Effector memory CD8-positive, alpha-beta T cell (primary cell): ENCODE data around the gene GLT1D1.

Experiments used
- ATAC-seq: fragments of 150-1000 bp; cut with Tn5 transposase; replicated peaks from 2 replicates; pipeline ENCODE4 v1.10.0; 2021; ENCODE audit warnings: mild to moderate bottlenecking, moderate library complexity
- DNase-seq, 3 experiments: peaks; one replicate each; pipeline ENCODE4 v3.0.0; 2021
- H3K27ac Mint-ChIP-seq, 2 donors: one replicate each; pipeline ENCODE4 v1.8.0; 2022; ENCODE audit warnings: mild to moderate bottlenecking in 2 of 2, mixed read lengths in 2 of 2, moderate library complexity in 2 of 2
- H3K27me3 Mint-ChIP-seq, 2 donors: one replicate each; pipeline ENCODE4 v1.8.0; 2022; ENCODE audit warnings: mixed read lengths in 2 of 2
- H3K36me3 Mint-ChIP-seq: one replicate; pipeline ENCODE4 v1.8.0; 2022; ENCODE audit warnings: mild to moderate bottlenecking, moderate library complexity, mixed read lengths; ENCODE audit not compliant: insufficient read depth
- H3K4me1 Mint-ChIP-seq, 2 donors: one replicate each; pipeline ENCODE4 v1.8.0; 2022; ENCODE audit warnings: low read depth in 2 of 2, mixed read lengths in 2 of 2
- H3K4me3 Mint-ChIP-seq, 2 donors: one replicate each; pipeline ENCODE4 v1.8.0; 2022; ENCODE audit warnings: mild to moderate bottlenecking in 2 of 2, mixed read lengths in 2 of 2, moderate library complexity in 2 of 2
- H3K9me3 Mint-ChIP-seq, 2 donors: one replicate each; pipeline ENCODE4 v1.8.0; 2022; ENCODE audit warnings: mixed read lengths in 2 of 2

GLT1D1 gene

DNA sequence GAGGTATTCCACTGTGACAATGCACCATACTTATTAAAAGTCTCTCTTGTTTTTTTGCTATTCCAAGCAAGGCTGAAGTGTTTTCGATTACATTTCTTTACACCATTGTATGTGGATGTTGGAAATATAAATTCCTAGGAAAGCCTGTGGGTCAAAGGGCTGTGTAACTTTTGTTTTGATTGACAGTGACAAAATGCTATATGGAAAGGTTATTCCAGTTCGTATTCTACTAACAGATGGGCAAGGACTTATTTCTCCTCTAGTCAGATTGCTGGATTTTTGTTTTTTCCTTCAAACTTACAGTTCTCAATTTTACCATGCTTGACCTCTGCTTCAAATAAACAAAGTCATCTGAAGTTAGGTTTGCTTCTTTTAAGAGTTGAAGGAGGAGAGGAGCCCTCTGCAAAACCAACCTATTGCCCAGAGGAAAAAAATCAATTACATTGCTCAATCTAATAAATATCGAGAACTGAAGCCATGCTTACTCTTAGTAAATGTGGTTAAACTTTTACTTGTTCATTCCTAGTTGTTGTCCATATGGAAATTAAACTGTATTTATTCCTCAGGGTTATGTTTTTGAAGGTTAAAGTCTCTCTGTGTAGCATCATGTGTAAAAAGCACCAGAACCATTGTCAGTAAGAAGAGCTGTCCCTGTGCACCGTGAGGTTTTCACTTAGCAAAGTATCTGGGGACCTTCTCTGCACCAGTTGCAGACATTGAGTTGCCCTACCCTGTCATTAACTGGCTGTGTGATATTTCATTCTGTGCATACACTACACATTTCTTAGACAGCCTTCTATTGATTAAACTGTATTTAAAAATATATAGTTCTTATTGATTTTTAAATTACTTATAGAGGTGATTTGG is 26.9 kb downstream of the GLT1D1 start:
- no peak for ATAC-seq
- H3K27ac Mint-ChIP-seq: no peak overlapping the region
- DNase-seq: no peak
- H3K27me3 Mint-ChIP-seq: no peaks in the 10 kb centered on the region
- H3K4me1 Mint-ChIP-seq: no peaks in the 10 kb centered on the region
- no peak overlapping the region for H3K4me3 Mint-ChIP-seq
- peaks cover 0 to 14% of the 10 kb centered on the region in 2 donors for H3K9me3 Mint-ChIP-seq
- H3K36me3 Mint-ChIP-seq: no peaks in the 10 kb centered on the region

DNA sequence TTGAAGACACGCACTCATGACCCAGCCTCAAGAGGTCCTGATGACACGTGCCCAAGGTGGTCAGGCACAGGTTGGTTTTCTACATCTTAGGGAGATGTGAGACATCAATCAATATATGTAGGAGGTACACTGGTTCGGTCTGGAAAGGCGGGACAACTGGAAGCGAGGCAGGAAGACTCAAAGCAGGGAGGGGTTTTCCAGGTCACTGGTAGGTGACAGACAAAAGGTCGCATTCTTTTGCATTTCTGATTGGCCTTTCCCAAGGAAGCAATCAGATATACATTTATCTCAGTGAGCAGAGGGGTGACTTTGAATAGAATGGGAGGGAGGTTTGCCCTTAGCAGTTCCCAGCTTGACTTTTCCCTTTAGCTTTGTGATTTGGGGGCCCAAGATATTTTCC is 38.6 kb downstream of the GLT1D1 start:
- no peaks in the 10 kb centered on the region for H3K4me1 Mint-ChIP-seq
- no peaks in the 10 kb centered on the region for H3K9me3 Mint-ChIP-seq
- no peaks in the 10 kb centered on the region for H3K36me3 Mint-ChIP-seq
- no peaks in the 10 kb centered on the region for H3K27me3 Mint-ChIP-seq
- H3K4me3 Mint-ChIP-seq: no peak overlapping the region
- H3K27ac Mint-ChIP-seq: no peak overlapping the region
- no peak for ATAC-seq
- DNase-seq: no peak

DNA sequence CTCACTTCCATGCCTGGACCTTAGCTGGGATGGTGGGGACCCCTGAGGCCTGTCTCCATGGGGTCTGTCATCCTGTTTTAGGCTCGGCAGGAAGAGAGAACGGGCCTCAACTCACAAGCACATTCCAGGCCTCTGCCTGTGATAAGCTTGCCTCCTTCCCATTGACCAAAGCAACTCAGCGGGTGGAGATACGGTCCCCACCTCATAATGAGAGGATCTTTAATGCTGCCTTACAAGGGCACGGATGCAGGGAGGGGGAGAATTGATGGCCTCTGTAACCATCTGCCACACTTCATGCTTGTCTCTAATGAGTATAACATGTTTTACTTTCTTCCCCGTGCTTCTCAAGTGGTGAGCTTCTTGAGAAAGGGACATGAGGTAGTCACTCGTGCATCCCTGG is 50.0 kb downstream of the GLT1D1 start:
- peaks cover 0 to 9% of the 10 kb centered on the region in 2 donors for H3K27me3 Mint-ChIP-seq
- H3K4me1 Mint-ChIP-seq: no peaks in the 10 kb centered on the region
- DNase-seq (no peak), ATAC-seq (no peak)
- no peak overlapping the region for H3K4me3 Mint-ChIP-seq
- H3K27ac Mint-ChIP-seq: no peak overlapping the region
- H3K9me3 Mint-ChIP-seq: no peaks in the 10 kb centered on the region
- no peaks in the 10 kb centered on the region for H3K36me3 Mint-ChIP-seq

DNA sequence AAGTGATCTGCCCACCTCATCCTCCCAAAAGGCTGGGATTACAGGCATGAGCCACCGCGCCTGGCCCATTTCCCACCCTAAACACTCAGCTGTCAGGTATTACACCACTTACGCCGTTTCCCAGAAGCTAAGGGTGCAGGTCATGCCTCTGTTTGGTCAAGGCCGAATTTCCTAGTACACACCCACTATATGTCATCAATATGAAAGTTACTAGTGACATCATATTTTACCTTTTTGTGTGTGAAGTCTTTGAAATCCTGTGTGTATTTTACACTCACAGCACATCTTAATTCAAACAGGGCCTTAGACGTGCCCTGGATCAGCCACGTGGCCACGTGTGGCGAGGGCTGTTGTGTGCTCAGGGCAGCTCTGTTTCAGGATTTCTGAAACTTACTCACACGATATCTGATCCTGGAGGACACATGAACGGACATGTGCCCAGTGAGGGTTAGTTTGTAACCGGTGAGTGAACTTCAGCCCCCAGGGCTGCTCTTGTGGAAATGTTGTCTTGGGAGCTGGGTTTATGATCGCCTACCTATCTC is 51.8 kb downstream of the GLT1D1 start:
- no peak for ATAC-seq
- Mint-ChIP-seq H3K9me3 (no peaks in the 10 kb centered on the region), H3K36me3 (no peaks in the 10 kb centered on the region), H3K4me3 (no peak overlapping the region), H3K27ac (no peak overlapping the region), H3K4me1 (no peaks in the 10 kb centered on the region), H3K27me3 (peaks cover 0 to 9% of the 10 kb centered on the region in 2 donors)
- DNase-seq: no peak

DNA sequence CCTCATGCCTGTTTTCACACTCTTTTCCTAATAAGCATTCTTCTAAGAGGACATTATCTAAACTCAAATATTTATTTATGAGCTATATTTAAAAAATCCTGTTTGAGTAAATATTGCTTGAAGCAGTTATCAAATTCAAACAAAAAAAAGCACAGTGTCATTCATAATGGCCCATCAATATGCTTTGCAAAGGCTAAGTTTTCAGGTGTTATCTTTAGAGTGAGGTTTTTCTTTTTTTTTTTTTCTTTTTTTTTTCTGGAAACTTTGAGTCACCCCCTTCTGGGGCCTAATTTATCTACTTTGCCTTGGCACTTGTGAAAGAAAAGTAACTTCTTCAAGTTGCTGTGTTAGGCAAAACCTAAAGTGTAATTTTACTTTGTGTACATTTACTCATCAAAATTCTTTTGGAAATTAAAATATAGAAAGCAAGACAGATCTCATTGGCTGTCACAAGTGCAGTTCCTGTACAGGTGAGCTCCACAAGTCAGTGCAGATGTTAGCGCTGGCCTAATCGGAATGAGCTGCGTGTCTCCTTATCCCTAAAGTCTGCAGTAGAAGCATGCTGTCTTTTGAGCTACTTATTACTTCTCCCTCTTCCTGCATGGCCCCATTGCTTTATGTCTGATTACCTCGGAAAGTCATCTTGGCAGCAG is 53.3 kb downstream of the GLT1D1 start:
- Mint-ChIP-seq H3K9me3 (no peaks in the 10 kb centered on the region), H3K27ac (no peak overlapping the region), H3K36me3 (no peaks in the 10 kb centered on the region), H3K4me3 (no peak overlapping the region), H3K4me1 (no peaks in the 10 kb centered on the region), H3K27me3 (peaks cover 5 to 9% of the 10 kb centered on the region in 2 donors)
- ATAC-seq (no peak), DNase-seq (no peak)

DNA sequence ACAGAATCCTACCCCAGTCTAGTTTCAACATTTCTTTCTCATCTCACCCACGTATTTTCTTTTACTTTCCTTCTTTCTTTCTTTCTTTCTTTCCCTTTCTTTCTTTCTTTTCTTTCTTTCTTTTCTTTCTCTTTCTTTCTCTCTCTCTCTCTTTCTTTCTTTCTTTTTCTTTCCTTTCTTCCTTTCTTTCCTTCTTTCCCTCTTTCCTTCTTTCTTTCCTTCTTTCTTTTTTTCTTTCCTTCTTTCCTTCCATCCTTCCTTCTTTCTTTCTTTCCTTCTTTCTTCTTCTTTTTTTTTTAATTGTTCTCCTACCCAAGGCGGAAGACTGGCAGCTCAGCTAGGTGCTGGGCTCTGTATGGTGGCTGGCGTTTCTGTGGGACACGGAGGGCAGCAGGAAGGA is 55.0 kb downstream of the GLT1D1 start:
- no peak overlapping the region for H3K27ac Mint-ChIP-seq
- no peak for DNase-seq
- H3K27me3 Mint-ChIP-seq: peaks cover 1 to 7% of the 10 kb centered on the region in 2 donors
- no peak for ATAC-seq
- no peaks in the 10 kb centered on the region for H3K4me1 Mint-ChIP-seq
- H3K4me3 Mint-ChIP-seq: no peak overlapping the region
- no peaks in the 10 kb centered on the region for H3K36me3 Mint-ChIP-seq
- H3K9me3 Mint-ChIP-seq: no peaks in the 10 kb centered on the region

DNA sequence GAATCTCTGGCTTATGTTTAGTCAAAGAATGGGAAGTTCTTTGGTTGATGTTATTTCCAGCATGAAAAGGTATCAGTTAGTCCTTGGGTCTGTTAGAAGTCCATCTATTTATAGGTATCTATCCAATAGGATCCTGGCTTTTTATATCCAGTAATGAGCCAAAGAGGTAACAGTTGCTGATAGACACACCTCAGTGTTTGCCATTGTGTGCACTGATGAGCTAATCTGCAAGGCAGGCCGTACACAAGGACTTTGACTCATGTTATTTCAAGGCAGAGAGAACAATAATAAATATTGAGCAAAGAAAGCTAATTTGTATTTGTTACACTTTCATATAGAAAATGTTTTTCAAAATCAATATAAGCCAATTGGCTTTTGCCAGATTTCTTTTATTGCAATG is 56.4 kb downstream of the GLT1D1 start:
- Mint-ChIP-seq H3K27me3 (peaks cover 0 to 7% of the 10 kb centered on the region in 2 donors), H3K4me3 (no peak overlapping the region), H3K9me3 (no peaks in the 10 kb centered on the region), H3K27ac (no peak overlapping the region), H3K4me1 (peaks cover 0 to under 1% of the 10 kb centered on the region in 2 donors), H3K36me3 (no peaks in the 10 kb centered on the region)
- DNase-seq: no peak
- ATAC-seq: no peak

DNA sequence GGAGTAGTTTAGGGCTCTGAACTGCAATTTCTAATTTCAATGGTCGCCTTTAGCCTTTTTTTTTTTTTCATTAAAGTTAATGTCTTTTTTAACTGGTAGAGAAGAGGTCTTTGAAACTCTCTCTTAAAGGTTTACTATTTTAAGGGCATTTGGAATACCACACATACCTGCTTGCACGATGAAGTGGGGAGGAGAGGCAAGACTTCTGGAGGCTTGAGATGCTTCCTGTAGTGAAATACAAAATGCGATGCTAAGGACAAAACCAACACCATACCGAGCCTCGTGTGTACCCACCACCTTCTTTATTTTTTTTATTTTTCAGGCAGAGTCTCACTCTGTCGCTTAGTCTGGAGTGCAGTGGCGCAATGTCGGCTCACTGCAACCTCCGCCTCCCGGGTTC is 57.4 kb downstream of the GLT1D1 start:
- Mint-ChIP-seq H3K27me3 (peaks cover 0 to 7% of the 10 kb centered on the region in 2 donors), H3K27ac (no peak overlapping the region), H3K9me3 (no peaks in the 10 kb centered on the region), H3K4me3 (no peak overlapping the region), H3K36me3 (no peaks in the 10 kb centered on the region), H3K4me1 (peaks cover 0 to 5% of the 10 kb centered on the region in 2 donors)
- DNase-seq (no peak), ATAC-seq (no peak)

DNA sequence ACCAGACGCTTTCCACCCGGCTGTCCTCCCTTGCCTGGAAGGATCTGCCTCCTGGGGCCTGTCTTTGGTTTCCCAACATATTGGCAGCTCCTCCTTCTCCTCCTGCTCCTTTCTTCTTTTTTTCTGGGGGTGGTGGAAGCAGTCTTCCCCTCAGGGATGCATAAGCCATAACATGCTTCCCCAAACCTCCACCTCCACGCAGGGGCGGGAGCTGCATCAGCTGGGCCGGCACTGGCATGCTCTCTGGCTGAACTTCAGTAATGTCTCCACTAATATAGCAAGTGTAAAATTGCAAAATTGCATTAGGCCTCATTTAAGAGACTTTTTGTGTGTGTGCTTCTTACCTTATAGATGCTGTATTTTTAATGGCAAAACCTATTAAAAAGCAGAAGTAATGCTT is 58.6 kb downstream of the GLT1D1 start:
- Mint-ChIP-seq H3K36me3 (no peaks in the 10 kb centered on the region), H3K27ac (no peak overlapping the region), H3K27me3 (peaks cover 0 to 7% of the 10 kb centered on the region in 2 donors), H3K4me3 (no peak overlapping the region), H3K4me1 (peaks cover 0 to 5% of the 10 kb centered on the region in 2 donors), H3K9me3 (no peaks in the 10 kb centered on the region)
- ATAC-seq (no peak), DNase-seq (no peak)

DNA sequence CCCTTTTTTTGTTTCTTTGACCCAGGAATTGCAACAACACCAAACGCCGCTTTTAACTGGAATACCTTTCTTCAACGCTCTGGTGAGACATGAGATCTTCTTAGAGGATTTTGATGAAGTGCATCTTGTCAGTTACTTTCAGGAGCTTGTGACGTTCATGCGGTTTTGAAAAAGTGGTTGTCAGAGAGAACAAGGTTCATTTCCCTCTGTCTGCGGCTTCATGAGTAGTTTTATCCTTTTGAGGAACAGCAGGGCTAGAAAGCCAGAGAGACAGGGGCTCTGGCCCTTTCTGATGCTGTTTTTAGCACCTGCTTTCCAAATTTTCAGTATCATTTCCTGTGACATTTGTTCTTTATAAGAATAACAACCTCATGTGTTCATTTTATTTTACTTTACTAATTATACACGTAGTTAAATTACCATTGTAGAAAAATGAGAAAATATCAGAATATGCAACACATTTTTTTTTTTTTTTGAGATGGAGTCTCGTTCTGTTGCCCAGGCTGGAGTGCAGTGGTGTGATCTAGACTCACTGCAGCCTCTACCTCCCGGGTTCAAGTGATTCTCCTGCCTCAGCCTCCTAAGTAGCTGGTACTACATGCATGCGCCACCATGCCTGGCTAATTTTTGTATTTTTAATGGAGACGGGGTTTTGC is 61.8 kb downstream of the GLT1D1 start:
- Mint-ChIP-seq H3K4me1 (peaks cover 0 to 5% of the 10 kb centered on the region in 2 donors), H3K27me3 (peaks cover 17% of the 10 kb centered on the region in 2 donors), H3K27ac (peak overlapping the region in 1 of 2 donors; percentile 39), H3K36me3 (no peaks in the 10 kb centered on the region), H3K4me3 (no peak overlapping the region), H3K9me3 (no peaks in the 10 kb centered on the region)
- peak; percentile 82 for ATAC-seq
- peak; percentile 11 to 37 (median 20) for DNase-seq

DNA sequence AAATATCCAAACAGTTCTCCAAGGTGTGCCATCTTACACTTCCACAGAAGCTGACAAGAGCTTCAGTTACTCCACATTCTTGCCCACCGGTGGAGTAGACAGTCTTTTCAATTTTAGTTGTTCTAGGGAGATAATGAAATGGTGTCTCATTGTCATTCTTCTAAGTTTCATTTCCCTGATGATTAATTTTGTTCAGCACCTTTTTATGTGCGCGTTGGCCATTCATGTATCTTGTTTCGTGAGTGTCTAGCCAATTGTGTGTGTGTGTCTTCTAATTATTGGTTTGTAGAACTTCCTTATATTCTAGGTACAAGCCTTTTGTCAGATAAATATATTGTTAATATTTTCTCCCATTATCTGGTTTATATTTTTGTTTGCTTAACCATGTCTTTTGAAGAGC is 63.1 kb downstream of the GLT1D1 start:
- DNase-seq (no peak), ATAC-seq (no peak)
- Mint-ChIP-seq H3K9me3 (no peaks in the 10 kb centered on the region), H3K27me3 (peaks cover 14 to 17% of the 10 kb centered on the region in 2 donors), H3K4me1 (peaks cover 0 to 5% of the 10 kb centered on the region in 2 donors), H3K36me3 (no peaks in the 10 kb centered on the region), H3K27ac (no peak overlapping the region), H3K4me3 (no peak overlapping the region)

DNA sequence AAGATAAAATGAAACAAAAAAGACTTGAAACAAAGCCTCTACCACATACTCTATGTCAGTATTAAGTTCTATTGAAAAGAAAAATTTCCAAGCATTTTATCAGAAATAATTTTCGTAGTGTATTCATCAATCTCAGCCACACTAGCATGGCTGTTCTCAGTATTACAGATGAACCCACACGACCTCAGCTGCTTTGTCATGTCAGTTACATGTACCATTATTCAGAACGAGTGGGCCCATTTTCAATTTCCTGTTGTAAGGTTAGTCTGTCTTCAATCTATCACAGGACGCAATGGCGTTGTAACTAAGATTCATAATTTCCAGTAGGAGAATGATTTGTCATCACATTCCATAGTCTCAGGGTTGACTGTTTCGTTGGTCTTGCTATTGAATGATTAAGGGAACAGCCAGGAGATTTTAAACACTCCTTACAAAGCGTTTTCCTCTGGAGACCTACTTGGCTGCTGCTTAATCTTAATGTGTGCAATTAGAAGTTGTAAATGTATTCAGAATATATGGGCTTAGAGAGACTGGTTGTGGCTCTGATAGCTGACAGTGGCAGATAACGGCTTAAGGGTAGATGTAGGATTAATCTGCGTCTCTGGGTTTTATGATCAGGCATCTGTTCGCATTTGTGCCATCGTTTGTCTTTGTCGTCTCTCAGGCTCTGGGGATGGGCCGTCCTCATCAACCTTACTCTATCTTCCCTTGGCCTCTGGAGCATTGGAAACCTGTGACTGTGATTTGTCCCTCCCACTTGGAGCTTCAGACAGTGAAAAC is 65.4 kb downstream of the GLT1D1 start:
- no peaks in the 10 kb centered on the region for H3K9me3 Mint-ChIP-seq
- peaks cover 0 to 5% of the 10 kb centered on the region in 2 donors for H3K4me1 Mint-ChIP-seq
- peaks cover 15 to 17% of the 10 kb centered on the region in 2 donors for H3K27me3 Mint-ChIP-seq
- no peak overlapping the region for H3K4me3 Mint-ChIP-seq
- H3K27ac Mint-ChIP-seq: no peak overlapping the region
- H3K36me3 Mint-ChIP-seq: no peaks in the 10 kb centered on the region
- ATAC-seq (no peak), DNase-seq (no peak)

DNA sequence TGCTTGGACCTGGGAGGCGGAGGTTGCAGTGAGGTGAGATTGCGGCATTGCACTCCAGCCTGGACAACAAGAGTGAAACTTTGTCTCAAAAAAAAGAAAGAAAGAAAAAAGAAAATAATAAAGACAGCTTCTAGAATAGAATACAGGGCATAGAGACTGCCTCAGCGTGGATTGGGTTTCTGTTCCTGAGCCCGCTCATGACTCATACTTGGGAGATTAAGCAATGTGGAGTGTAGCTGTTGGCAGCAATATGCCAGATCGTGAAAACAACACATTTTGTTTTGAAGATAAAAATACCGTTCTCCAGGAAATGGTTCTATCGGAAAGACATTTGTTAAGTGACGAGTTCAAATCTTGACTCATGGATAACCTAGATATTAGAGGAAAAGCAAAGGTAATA is 67.2 kb downstream of the GLT1D1 start:
- no peak for DNase-seq
- Mint-ChIP-seq H3K27me3 (peaks cover 15 to 24% of the 10 kb centered on the region in 2 donors), H3K4me1 (no peaks in the 10 kb centered on the region), H3K27ac (no peak overlapping the region), H3K9me3 (no peaks in the 10 kb centered on the region), H3K4me3 (no peak overlapping the region), H3K36me3 (no peaks in the 10 kb centered on the region)
- ATAC-seq: no peak
